Mononuclear cell (primary cell): ENCODE measurements around the gene SLCO1A2. TPM values are rescaled to one million over a fixed set of nuclear protein-coding genes. Genes with fewer than 3 reads are reported as not detected.

Experiments
- H3K27me3 ChIP-seq: 2 replicates; pipeline ENCODE4 v1.6.0; 2011; ENCODE audit warnings: low read length, control low read depth; ENCODE audit not compliant: insufficient read depth
- H3K4me1 ChIP-seq: 2 replicates; pipeline ENCODE4 v1.5.1; 2011; ENCODE audit warnings: mild to moderate bottlenecking, low read length, control low read depth; ENCODE audit not compliant: insufficient read depth
- H3K4me3 ChIP-seq: 2 replicates; pipeline ENCODE4 v1.5.1; 2011; ENCODE audit warnings: mild to moderate bottlenecking, low read length, moderate library complexity
- H3K9me3 ChIP-seq: 2 replicates; pipeline ENCODE4 v1.5.1; 2011; ENCODE audit warnings: low read depth, mild to moderate bottlenecking, control low read depth, low read length
- total RNA-seq: library from RNA; depleted of rRNA; stranded (reverse); fragments of >200 nt; gene quantifications from one replicate; pipeline ENCODE4 v1.2.3, GENCODE V29; 2012

The SLCO1A2 gene
- total RNA-seq, 1 donor, result under 0.01 TPM

DNA sequence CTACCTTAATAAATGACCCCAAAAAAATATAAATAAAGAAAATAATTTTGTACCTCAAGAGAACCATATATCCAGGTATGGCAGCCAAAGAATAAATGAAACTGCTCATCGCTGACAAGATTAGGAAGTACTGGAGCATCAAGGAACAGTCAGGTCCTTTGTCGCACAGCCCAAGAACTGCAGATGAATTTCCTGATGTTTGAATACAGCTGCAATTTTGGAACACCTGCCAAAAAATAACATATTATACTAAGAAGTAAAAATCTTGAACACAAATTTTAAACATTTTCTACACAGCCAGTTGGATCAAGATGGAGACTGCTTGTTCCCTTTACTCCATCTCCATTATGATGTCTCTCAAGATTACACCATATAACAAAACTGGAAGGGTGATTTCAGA lies 42.6 kb downstream of the SLCO1A2 start:
- Histone ChIP-seq H3K4me3 (no peak overlapping the region), H3K9me3 (no peaks in the 10 kb centered on the region), H3K4me1 (no peaks in the 10 kb centered on the region), H3K27me3 (no peaks in the 10 kb centered on the region)

DNA sequence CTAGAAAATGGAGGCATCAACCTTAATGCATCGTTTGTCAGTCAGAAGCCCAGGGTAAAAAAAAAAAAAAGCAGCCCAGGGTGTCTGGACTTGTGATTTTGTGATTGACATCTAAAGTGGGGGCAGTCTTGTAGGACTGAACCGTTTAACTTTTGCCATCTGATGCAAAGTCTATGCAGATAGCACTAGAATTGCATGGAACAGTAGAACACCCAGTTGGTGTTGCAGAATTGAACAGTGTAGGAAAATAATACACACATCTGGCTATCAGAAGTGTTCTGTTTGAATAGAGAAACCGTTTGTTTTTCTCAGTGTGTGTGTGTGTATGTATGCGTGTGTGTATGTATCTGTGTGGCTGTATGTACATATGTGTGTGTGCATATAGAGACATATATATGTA lies 45.0 kb downstream of the SLCO1A2 start:
- Histone ChIP-seq H3K27me3 (no peaks in the 10 kb centered on the region), H3K9me3 (no peaks in the 10 kb centered on the region), H3K4me1 (no peaks in the 10 kb centered on the region), H3K4me3 (no peak overlapping the region)

DNA sequence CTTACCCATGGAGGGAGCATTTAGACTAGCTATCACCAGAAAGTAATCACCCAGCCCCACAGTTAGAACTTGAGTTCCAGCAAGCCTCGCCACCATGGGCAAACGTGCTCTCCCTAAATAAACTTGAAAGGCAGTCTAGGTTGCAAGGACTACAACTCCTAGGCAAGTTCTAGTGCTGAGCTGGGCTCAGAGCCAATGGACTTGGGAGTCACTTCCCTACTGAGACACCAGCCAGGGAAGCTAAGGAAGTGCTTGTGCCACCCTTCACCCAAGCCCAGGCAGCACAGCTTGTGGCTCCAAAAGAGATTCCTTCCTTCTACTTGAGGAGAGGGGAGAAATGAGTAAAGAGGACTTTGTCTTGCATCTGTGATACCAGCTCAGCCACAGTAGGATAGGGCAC lies 57.9 kb downstream of the SLCO1A2 start:
- H3K4me1 ChIP-seq, result no peaks in the 10 kb centered on the region
- H3K27me3 ChIP-seq, result peaks cover 4% of the 10 kb centered on the region
- H3K4me3 ChIP-seq, result no peak overlapping the region
- no peaks in the 10 kb centered on the region for H3K9me3 ChIP-seq

DNA sequence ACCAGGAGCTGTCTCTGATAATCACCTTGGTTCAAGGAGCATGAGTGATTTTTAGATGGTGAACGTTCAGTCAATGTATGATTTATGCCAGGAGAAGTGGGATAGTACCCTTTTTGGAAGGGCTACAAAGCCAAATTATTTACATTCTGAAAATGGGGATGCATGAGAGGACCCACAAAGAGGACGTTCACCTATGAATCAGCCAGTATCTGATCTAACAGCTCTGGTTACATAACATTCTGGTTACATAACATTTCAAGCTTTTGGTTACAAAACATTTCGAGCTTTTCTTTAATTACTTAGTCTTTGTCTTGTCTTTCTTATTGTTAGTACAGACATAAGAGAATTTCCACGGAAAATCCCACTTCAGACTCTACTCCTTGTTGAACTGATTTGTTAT lies 68.8 kb downstream of the SLCO1A2 start:
- H3K27me3 ChIP-seq, result no peaks in the 10 kb centered on the region
- H3K4me3 ChIP-seq, result no peak overlapping the region
- H3K9me3 ChIP-seq, result no peaks in the 10 kb centered on the region
- H3K4me1 ChIP-seq, result peaks cover 12% of the 10 kb centered on the region

DNA sequence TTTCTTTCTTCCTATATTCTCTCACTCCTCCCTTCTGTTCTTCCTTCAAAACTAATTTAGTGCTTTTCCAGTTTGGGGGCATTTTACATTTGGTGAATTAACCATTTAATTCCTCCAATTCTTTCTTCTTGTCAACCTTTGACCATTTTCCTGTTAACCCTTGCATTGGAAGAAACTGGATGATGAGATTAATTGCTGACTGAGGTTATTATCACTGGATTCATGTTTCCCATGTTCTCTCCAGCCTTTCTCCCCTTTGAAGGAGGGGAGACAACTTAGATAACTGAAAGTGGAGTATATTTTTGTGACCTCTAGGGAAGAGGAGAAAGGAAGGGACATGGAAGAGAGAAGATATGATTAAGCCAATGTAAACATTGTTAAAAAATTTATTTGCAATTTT lies 70.5 kb downstream of the SLCO1A2 start:
- H3K9me3 ChIP-seq, result peaks cover 5% of the 10 kb centered on the region
- peaks cover 12% of the 10 kb centered on the region for H3K4me1 ChIP-seq
- H3K4me3 ChIP-seq, result no peak overlapping the region
- no peaks in the 10 kb centered on the region for H3K27me3 ChIP-seq

DNA sequence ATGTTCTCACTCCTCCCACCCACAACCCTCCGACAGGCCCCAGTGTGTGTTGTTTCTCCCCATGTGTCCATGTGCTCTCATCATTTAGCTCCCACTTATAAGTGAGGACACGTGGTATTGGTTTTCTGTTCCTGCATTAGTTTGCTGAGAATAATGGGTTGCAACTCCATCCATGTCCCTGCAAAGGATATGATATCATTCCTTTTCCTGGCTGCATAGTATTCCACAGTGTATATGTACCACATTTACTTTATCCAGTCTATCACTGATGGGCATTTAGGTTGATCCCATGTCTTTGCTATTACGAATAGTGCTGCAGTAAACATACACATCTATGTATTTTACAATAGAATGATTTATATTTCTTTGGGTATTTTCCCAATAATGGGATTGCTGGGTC lies 77.5 kb downstream of the SLCO1A2 start:
- H3K4me1 ChIP-seq, result no peaks in the 10 kb centered on the region
- H3K9me3 ChIP-seq, result peaks cover 10% of the 10 kb centered on the region
- no peaks in the 10 kb centered on the region for H3K27me3 ChIP-seq
- H3K4me3 ChIP-seq, result no peak overlapping the region

DNA sequence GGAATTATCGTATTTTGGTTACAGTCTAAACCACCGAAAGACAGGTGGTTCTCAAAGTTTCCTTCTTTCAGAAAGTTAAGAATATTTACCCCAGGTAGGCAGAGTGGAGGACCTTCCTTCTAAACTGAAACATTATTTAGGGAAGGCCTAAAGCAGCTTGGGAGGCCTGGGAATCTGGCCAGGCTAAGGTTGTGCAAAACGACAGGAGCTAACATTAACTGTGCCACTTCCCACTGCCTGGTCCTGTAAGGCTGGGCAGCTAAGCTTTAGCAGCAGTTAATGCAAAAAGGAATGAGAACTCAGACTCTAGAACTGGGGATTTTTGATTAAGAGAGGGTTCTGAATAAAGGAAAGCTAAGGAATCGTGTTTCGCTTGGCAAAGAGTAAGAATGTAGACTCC lies 82.6 kb downstream of the SLCO1A2 start:
- no peaks in the 10 kb centered on the region for H3K27me3 ChIP-seq
- no peaks in the 10 kb centered on the region for H3K4me1 ChIP-seq
- H3K4me3 ChIP-seq, result no peak overlapping the region
- H3K9me3 ChIP-seq, result no peaks in the 10 kb centered on the region

DNA sequence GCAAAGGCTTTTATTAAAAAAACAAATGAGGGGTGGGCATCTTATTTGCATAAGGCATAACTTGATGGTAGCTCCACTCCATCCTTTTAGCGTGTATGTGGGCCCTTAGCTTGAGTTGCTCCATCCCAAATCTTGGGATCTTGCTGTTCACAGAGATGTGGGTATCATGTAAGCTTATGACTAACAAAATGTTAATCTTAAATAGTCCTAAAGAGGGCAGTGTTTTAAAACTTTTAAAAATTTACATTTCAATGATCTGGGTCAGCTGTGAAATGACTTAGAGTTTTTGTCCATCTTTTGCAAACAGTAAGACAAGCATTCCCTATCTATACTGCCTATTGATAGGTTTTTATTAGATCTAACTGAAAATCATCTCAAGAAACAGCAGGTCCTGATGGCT lies 86.0 kb downstream of the SLCO1A2 start:
- no peak overlapping the region for H3K4me3 ChIP-seq
- no peaks in the 10 kb centered on the region for H3K9me3 ChIP-seq
- H3K4me1 ChIP-seq, result no peaks in the 10 kb centered on the region
- no peaks in the 10 kb centered on the region for H3K27me3 ChIP-seq

DNA sequence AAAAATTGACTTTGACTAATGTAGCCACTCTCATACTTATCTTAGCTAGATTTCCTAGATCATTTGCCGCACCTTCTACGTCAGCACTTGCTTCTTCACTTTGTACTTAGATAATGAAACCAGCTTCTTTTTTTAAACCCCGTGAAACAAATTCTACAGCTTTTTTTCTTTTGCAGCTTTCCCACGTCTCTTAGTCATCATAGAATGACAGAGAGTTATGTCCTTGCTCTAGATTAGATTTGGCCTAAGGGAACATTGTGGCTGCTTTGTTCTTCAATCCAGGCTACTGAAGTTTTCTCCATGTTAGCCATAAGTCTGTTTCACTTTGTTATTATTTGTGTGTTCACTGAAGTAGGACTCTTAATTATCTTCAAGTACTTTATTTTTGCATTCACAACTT lies 94.9 kb downstream of the SLCO1A2 start:
- H3K4me3 ChIP-seq, result no peak overlapping the region
- H3K9me3 ChIP-seq, result no peaks in the 10 kb centered on the region
- no peaks in the 10 kb centered on the region for H3K4me1 ChIP-seq
- no peaks in the 10 kb centered on the region for H3K27me3 ChIP-seq

DNA sequence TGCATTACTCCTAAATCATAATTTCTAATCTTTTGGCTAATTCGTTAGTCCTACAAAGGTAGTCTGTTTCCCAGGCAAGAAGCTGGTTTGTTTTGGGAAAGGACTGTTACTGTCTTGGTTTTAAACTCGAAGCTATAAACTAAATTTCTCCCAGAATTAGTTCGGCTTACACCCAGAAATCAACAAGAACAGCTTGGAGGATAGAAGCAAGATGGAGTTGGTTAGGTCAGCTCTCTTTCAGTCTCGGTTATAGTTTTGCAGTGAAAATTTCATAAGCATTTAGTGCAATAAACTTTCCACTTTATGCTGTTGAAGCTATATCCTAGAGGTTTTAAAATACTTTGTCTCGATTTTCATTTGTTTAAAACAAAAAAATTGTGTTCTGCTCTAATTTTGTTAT lies 100.3 kb downstream of the SLCO1A2 start:
- no peaks in the 10 kb centered on the region for H3K27me3 ChIP-seq

DNA sequence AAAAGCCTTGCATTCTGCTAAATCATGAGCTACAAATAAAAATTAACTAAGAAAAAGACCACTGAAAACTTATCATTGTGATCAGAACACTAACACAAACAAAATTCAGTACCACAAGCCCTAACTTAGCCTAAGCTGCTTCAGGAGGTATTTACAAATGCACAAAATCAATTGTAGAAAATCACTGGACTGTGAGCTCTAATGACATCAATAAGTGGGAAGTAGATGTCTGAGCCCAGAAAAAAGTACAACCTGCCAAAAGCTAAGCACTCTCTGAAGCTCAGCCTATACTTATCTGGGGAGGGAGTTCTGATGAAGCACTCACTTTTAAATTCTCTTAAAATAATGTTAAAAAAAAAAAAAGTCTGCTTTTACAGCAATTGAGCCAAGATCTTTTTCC lies 110.8 kb downstream of the SLCO1A2 start:
- Histone ChIP-seq H3K4me3 (no peak overlapping the region), H3K27me3 (no peaks in the 10 kb centered on the region), H3K4me1 (no peaks in the 10 kb centered on the region), H3K9me3 (no peaks in the 10 kb centered on the region)

More for the DNA sequence above, 100.3 kb downstream of the SLCO1A2 start:
- no peaks in the 10 kb centered on the region for H3K9me3 ChIP-seq
- no peak overlapping the region for H3K4me3 ChIP-seq
- no peaks in the 10 kb centered on the region for H3K4me1 ChIP-seq

DNA sequence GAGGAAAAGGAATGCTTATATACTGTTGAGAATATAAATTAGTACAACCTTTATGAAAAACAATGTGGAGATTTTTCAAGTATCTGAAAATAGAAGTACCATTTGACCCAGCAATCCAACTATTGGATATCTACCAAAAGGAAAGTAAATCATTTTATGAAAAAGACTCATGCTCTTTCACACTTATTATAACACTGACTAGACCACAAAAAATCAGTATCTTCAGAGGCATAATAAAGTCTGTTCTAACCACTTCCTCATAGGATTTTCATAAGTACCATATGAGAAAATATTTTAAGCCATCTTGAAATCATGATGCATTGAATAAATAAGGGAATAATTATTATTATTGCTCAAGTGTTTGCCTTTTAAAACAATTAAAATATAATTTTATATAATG lies 112.9 kb downstream of the SLCO1A2 start:
- no peaks in the 10 kb centered on the region for H3K4me1 ChIP-seq

DNA sequence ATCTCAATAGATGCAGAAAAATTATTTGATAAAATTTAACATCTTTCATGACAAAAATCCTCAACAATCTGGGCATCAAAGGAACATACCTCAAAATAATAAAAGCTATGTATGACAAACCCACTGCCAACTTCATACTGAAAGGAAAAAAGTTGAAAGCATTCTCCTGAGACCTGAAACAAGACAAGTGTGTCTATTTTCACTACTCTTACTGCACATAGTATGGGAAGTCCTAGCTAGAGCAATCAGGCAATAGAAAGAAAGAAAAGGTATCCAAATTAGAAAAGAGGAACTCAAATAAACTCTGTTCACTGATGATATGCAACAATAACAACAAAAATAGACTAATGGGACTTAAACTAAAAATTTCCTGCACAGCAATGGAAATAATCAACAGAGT lies 113.6 kb downstream of the SLCO1A2 start:
- H3K27me3 ChIP-seq, result no peaks in the 10 kb centered on the region
- H3K4me3 ChIP-seq, result no peak overlapping the region
- H3K9me3 ChIP-seq, result no peaks in the 10 kb centered on the region
- no peaks in the 10 kb centered on the region for H3K4me1 ChIP-seq

More for the DNA sequence above, 112.9 kb downstream of the SLCO1A2 start:
- no peaks in the 10 kb centered on the region for H3K9me3 ChIP-seq
- no peaks in the 10 kb centered on the region for H3K27me3 ChIP-seq
- no peak overlapping the region for H3K4me3 ChIP-seq

DNA sequence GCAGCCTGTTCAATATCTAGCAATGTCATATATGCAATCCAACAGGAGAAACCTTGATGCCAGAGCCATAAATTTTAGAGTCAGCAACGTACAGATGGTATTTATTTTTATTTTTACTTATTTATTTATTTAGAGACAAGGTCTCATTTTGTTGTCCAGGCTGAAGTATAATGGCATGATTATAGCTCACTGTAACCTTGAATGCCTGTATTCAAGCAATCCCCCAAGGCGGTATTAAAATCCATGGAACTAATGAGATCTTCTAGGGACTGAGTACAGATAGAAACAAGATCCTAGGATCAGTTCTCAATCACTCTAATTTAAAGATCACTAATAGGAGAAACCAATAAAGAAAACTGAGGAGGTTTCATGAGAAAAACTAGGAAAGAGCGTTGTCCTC lies 114.5 kb downstream of the SLCO1A2 start:
- H3K4me3 ChIP-seq, result no peak overlapping the region
- no peaks in the 10 kb centered on the region for H3K4me1 ChIP-seq
- no peaks in the 10 kb centered on the region for H3K27me3 ChIP-seq
- no peaks in the 10 kb centered on the region for H3K9me3 ChIP-seq

DNA sequence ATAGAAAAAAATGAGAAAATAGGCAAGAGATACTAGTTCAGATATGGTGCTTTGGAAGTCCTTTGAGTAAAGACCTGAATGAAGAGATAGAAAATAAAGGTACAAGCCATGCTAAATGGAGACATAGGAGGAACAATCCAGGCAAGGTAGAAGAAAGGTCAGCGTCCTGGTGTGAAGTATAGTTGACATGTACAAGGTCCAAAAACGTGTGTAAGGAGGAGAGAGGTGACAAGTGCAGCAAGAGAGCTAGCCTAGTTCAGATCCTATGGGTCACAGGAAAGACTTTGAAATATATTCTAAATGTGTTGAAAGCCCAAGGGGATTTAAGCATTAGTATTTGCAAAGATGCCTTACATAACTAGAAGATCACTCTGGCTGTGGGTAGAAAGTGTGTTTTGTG lies 115.5 kb downstream of the SLCO1A2 start:
- Histone ChIP-seq H3K27me3 (no peaks in the 10 kb centered on the region), H3K9me3 (no peaks in the 10 kb centered on the region), H3K4me3 (no peak overlapping the region), H3K4me1 (no peaks in the 10 kb centered on the region)
